HUES48 (cell line): ENCODE measurements around the gene INPP5D.

Experiments
- H3K27ac ChIP-seq: one replicate; pipeline ENCODE4 v1.7.0; 2013; ENCODE audit warnings: low read depth, low read length, inconsistent platforms
- H3K27me3 ChIP-seq: 2 replicates; pipeline ENCODE4 v1.6.1; 2013; ENCODE audit warnings: mild to moderate bottlenecking, low read length; ENCODE audit not compliant: control insufficient read depth, insufficient read depth
- H3K36me3 ChIP-seq: 2 replicates; pipeline ENCODE4 v1.6.1; 2013; ENCODE audit warnings: low read length; ENCODE audit not compliant: control insufficient read depth, insufficient read depth
- H3K4me1 ChIP-seq: 2 replicates; pipeline ENCODE4 v1.6.1; 2013; ENCODE audit warnings: mild to moderate bottlenecking, low read length; ENCODE audit not compliant: control insufficient read depth, insufficient read depth
- H3K4me3 ChIP-seq: 2 replicates; pipeline ENCODE4 v1.5.1; 2013; ENCODE audit warnings: mild to moderate bottlenecking, low read depth, low read length
- H3K9ac ChIP-seq: 2 replicates; pipeline ENCODE4 v1.6.1; 2013; ENCODE audit warnings: mild to moderate bottlenecking, low read depth, low read length, moderate library complexity
- H3K9me3 ChIP-seq: 2 replicates; pipeline ENCODE4 v1.6.1; 2013; ENCODE audit warnings: low read length; ENCODE audit not compliant: control insufficient read depth, insufficient read depth

INPP5D gene

GRCh38 chr2:233228376-233228775 is 168.2 kb downstream of the INPP5D start:
- Histone ChIP-seq H3K9me3 (no peaks in the 10 kb centered on the region), H3K9ac (no peak overlapping the region), H3K27me3 (no peaks in the 10 kb centered on the region), H3K4me1 (peaks cover 3% of the 10 kb centered on the region; the same call in 1 of the 2 replicates), H3K27ac (no peak overlapping the region), H3K4me3 (no peak overlapping the region), H3K36me3 (no peaks in the 10 kb centered on the region)

- H3K27ac ChIP-seq = no peak overlapping the region
- no peaks in the 10 kb centered on the region for H3K4me1 ChIP-seq
- H3K27me3 ChIP-seq = no peaks in the 10 kb centered on the region
- H3K9ac ChIP-seq = no peak overlapping the region
- no peaks in the 10 kb centered on the region for H3K36me3 ChIP-seq
- no peaks in the 10 kb centered on the region for H3K9me3 ChIP-seq
- no peak overlapping the region for H3K4me3 ChIP-seq
These were observed 173.6 kb downstream of the INPP5D start for GRCh38 chr2:233233618-233234230.

- no peaks in the 10 kb centered on the region for H3K9me3 ChIP-seq
- H3K36me3 ChIP-seq = no peaks in the 10 kb centered on the region
- H3K27me3 ChIP-seq = no peaks in the 10 kb centered on the region
- H3K9ac ChIP-seq = no peak overlapping the region
- H3K27ac ChIP-seq = no peak overlapping the region
- H3K4me1 ChIP-seq = no peaks in the 10 kb centered on the region
- H3K4me3 ChIP-seq = no peak overlapping the region
These were observed 174.1 kb downstream of the INPP5D start for GRCh38 chr2:233234264-233234663.

GRCh38 chr2:233234996-233235395 is 174.9 kb downstream of the INPP5D start:
- H3K9ac ChIP-seq = no peak overlapping the region
- no peak overlapping the region for H3K4me3 ChIP-seq
- H3K36me3 ChIP-seq = no peaks in the 10 kb centered on the region
- H3K4me1 ChIP-seq = no peaks in the 10 kb centered on the region
- no peaks in the 10 kb centered on the region for H3K9me3 ChIP-seq
- H3K27me3 ChIP-seq = no peaks in the 10 kb centered on the region
- no peak overlapping the region for H3K27ac ChIP-seq

- Histone ChIP-seq H3K27me3 (no peaks in the 10 kb centered on the region), H3K27ac (no peak overlapping the region), H3K36me3 (no peaks in the 10 kb centered on the region), H3K9ac (no peak overlapping the region), H3K4me3 (no peak overlapping the region), H3K9me3 (no peaks in the 10 kb centered on the region), H3K4me1 (no peaks in the 10 kb centered on the region)
These were observed 175.8 kb downstream of the INPP5D start for GRCh38 chr2:233235977-233236376.

- H3K4me3 ChIP-seq = no peak overlapping the region
- no peak overlapping the region for H3K27ac ChIP-seq
- H3K9me3 ChIP-seq = no peaks in the 10 kb centered on the region
- H3K27me3 ChIP-seq = no peaks in the 10 kb centered on the region
- no peaks in the 10 kb centered on the region for H3K36me3 ChIP-seq
- H3K9ac ChIP-seq = no peak overlapping the region
- H3K4me1 ChIP-seq = no peaks in the 10 kb centered on the region
These were observed 176.9 kb downstream of the INPP5D start for GRCh38 chr2:233236820-233237589.

GRCh38 chr2:233240897-233241296 is 180.8 kb downstream of the INPP5D start:
- Histone ChIP-seq H3K4me3 (no peak overlapping the region), H3K9me3 (no peaks in the 10 kb centered on the region), H3K27ac (no peak overlapping the region), H3K4me1 (no peaks in the 10 kb centered on the region), H3K36me3 (no peaks in the 10 kb centered on the region), H3K27me3 (no peaks in the 10 kb centered on the region), H3K9ac (no peak overlapping the region)

- Histone ChIP-seq H3K27me3 (no peaks in the 10 kb centered on the region), H3K4me1 (no peaks in the 10 kb centered on the region), H3K9ac (no peak overlapping the region), H3K4me3 (no peak overlapping the region), H3K36me3 (no peaks in the 10 kb centered on the region), H3K9me3 (no peaks in the 10 kb centered on the region), H3K27ac (no peak overlapping the region)
These were observed 181.7 kb downstream of the INPP5D start for GRCh38 chr2:233241803-233242202.

GRCh38 chr2:233242231-233242927 is 182.2 kb downstream of the INPP5D start:
- H3K4me1 ChIP-seq = no peaks in the 10 kb centered on the region
- no peak overlapping the region for H3K27ac ChIP-seq
- no peaks in the 10 kb centered on the region for H3K27me3 ChIP-seq
- no peaks in the 10 kb centered on the region for H3K9me3 ChIP-seq
- H3K9ac ChIP-seq = no peak overlapping the region
- H3K36me3 ChIP-seq = no peaks in the 10 kb centered on the region
- H3K4me3 ChIP-seq = no peak overlapping the region

- no peaks in the 10 kb centered on the region for H3K27me3 ChIP-seq
- no peak overlapping the region for H3K4me3 ChIP-seq
- H3K36me3 ChIP-seq = no peaks in the 10 kb centered on the region
- no peak overlapping the region for H3K27ac ChIP-seq
- no peak overlapping the region for H3K9ac ChIP-seq
- H3K9me3 ChIP-seq = no peaks in the 10 kb centered on the region
- H3K4me1 ChIP-seq = no peaks in the 10 kb centered on the region
These were observed 183.2 kb downstream of the INPP5D start for GRCh38 chr2:233243348-233243747.

GRCh38 chr2:233244818-233245217 is 184.7 kb downstream of the INPP5D start:
- H3K9me3 ChIP-seq = no peaks in the 10 kb centered on the region

More at GRCh38 chr2:233244818-233245217, 184.7 kb downstream of the INPP5D start:
- Histone ChIP-seq H3K4me1 (no peaks in the 10 kb centered on the region), H3K4me3 (no peak overlapping the region), H3K27ac (no peak overlapping the region), H3K36me3 (no peaks in the 10 kb centered on the region), H3K27me3 (no peaks in the 10 kb centered on the region), H3K9ac (no peak overlapping the region)
